ENCODE measurements around the gene TTC31.

TTC31 gene

GRCh38 chr2:74503506-74504475, 20.9 kb downstream of the TTC31 start:
- peak overlapping the region; percentile 67 to 69 for H3K4me3 ChIP-seq (replicated peaks in 1 of 2; ENCODE audit: low read depth in 2 of 2, low read length in 2 of 2)
- TF ChIP-seq, protein P1, sequence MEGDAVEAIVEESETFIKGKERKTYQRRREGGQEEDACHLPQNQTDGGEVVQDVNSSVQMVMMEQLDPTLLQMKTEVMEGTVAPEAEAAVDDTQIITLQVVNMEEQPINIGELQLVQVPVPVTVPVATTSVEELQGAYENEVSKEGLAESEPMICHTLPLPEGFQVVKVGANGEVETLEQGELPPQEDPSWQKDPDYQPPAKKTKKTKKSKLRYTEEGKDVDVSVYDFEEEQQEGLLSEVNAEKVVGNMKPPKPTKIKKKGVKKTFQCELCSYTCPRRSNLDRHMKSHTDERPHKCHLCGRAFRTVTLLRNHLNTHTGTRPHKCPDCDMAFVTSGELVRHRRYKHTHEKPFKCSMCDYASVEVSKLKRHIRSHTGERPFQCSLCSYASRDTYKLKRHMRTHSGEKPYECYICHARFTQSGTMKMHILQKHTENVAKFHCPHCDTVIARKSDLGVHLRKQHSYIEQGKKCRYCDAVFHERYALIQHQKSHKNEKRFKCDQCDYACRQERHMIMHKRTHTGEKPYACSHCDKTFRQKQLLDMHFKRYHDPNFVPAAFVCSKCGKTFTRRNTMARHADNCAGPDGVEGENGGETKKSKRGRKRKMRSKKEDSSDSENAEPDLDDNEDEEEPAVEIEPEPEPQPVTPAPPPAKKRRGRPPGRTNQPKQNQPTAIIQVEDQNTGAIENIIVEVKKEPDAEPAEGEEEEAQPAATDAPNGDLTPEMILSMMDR (IDR thresholded peaks at IDR 0.05; ENCODE audit: low read depth, low read length) = no peak
- peak; percentile 38 to 56 for DNase-seq (ENCODE audit: low read depth in 2 of 2)

DNA sequence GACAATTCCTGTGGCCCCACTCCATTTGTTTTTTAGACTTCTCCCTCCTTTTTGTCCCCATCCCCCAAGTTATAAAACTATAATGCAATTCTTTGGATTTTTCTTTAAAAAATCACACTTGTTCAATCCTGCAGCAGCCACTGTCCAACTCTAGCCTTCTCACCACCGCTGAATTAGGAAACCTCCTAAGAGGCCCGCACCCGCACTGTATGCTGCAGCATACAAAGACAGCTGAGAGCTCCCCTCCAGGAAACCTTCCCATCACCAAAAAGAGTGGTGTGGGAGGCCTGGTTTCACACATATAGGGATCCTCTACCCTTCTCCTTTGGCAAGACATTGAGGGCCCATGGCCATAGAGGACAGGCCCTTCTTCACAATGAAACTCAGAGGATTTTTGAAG, 21.7 kb downstream of the TTC31 start:
- DNase-seq (ENCODE audit: low read depth in 2 of 2) = peak in 1 of 2 donors; percentile 22
- TF ChIP-seq, protein P1 (IDR thresholded peaks at IDR 0.05; ENCODE audit: low read depth, low read length) = no peak
- H3K4me3 ChIP-seq (replicated peaks in 1 of 2; ENCODE audit: low read depth in 2 of 2, low read length in 2 of 2) = peak overlapping the region; percentile 67 to 69

- H3K4me3 ChIP-seq (replicated peaks in 1 of 2; ENCODE audit: low read depth in 2 of 2, low read length in 2 of 2) = peak overlapping the region; percentile 13 to 17
- TF ChIP-seq, protein P1 (IDR thresholded peaks at IDR 0.05; ENCODE audit: low read depth, low read length) = no peak
- no peak for DNase-seq (ENCODE audit: low read depth in 2 of 2)
Measured at GRCh38 chr2:74505448-74506246, 22.8 kb downstream of the TTC31 start.

DNA sequence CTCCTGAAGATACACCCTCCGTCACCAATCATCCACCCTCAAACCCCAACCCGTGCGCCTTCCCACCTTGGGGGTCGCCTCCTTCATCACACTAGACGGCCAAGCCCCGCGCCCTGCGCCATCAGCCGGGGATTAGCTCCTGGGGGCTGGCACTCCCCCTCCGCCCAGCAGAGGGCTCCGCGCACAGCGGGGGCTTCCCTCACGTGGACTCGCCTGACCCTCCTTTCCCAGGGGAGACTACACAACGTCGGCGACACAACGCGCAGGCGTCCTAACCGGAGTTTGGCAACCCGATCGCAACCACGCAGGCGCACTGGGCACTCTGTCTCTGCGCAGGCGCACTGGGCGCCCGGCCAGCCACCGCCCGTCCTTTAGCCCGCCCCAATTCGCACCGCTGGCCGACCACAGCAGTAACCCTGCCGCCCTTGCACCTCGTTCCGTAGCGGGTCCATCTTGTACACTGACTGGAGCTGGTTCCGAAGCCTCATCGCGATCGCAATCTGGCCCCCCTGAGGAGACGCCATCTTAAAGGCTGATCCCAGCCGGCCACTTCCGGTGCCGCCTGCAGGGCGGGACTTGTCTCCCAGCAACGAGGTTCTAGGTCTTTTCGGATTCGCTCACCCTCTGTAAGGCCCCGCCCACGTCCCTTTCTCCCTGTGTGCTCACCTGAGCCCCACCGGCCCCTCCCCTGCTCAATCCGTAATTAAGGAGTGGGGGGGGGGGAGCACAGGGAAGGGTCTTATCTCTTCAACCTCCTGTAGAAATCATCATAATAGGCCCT, 24.5 kb downstream of the TTC31 start, which contains the start of gene PCGF1:
Gene PCGF1 (minus strand): TSS at position 551 of the 781 bp plus-strand sequence. CDS start 27 bp downstream, at position 524.
- TF ChIP-seq, protein P1 (IDR thresholded peaks at IDR 0.05; ENCODE audit: low read depth, low read length) = peak; percentile 30
- DNase-seq (ENCODE audit: low read depth in 2 of 2) = peak; percentile 98 to 99
- peak within 1 kb of the TSS; percentile 97 for H3K4me3 ChIP-seq (replicated peaks in 1 of 2; ENCODE audit: low read depth in 2 of 2, low read length in 2 of 2)

DNA sequence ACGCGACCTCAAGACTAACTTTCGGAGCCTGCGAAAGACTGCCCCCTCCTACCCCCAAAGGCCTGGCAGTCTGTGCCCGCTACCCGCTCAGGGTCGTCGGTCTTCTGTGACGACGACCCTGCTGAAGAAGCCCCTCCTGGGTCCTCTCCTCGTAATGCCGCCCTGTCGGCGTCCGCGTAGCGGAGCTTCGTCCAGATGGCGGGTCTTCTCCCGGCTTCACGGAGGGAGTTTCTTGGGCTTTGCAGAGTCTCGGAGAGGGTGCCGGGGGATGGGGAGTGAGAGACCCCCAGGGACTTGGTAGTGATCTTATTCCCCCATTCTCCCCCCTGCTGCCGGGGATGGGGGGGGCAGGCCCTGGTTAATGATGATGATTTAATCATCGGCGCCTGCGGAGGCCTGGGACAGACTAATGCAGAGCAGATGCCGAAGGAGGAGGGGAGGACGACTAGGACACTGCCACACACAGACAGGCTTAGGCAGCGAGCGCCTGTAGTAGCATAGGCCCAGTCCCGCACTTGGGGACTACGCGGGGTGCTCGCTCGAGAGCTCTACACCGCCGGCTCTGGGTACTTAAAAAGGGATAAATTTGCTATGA, 25.1 kb downstream of the TTC31 start:
- DNase-seq (ENCODE audit: low read depth in 2 of 2) = peak; percentile 41 to 46
- TF ChIP-seq, protein P1 (IDR thresholded peaks at IDR 0.05; ENCODE audit: low read depth, low read length) = no peak
- H3K4me3 ChIP-seq (replicated peaks in 1 of 2; ENCODE audit: low read depth in 2 of 2, low read length in 2 of 2) = peak overlapping the region; percentile 97

DNA sequence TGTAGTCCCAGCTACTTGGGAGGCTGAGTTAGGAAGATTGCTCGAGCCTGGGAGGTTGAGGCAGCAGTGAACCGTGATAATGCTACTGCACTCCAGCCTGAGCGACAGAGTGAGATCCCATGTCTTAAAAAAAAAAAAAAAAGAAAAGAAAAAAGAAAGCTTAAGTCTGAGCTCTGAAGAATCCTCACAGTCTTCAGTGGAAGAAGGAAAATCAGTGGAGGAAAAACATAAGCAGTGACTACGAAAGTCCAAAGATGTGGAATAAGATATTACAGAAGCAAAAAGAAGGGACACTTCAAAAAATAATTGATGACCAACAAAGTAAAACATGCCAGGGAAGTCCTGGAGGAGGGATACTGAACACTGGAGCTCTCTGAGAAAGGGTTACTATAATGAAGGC, 27.4 kb downstream of the TTC31 start:
- TF ChIP-seq, protein P1 (IDR thresholded peaks at IDR 0.05; ENCODE audit: low read depth, low read length) = no peak

More for the DNA sequence above, 27.4 kb downstream of the TTC31 start:
- no peak for DNase-seq (ENCODE audit: low read depth in 2 of 2)
- no peak overlapping the region for H3K4me3 ChIP-seq (replicated peaks in 1 of 2; ENCODE audit: low read depth in 2 of 2, low read length in 2 of 2)

All from cardiac fibroblast (primary cell).